SHP77 treated with DMSO at 0.1 percent for 48 hours (cell line): ENCODE data around the gene NRXN3.

Source experiments
- DNase-seq: peaks from one replicate; lab custom pipeline; 2025; lab: John Stamatoyannopoulos, UW

NRXN3 gene

GRCh38 chr14:78933948-78934524 is 763.9 kb downstream of the NRXN3 start:
- DNase-seq: no peak

GRCh38 chr14:78946949-78947348 is 776.8 kb downstream of the NRXN3 start:
- DNase-seq: no peak

- DNase-seq: no peak
These were observed 777.5 kb downstream of the NRXN3 start for GRCh38 chr14:78947681-78948080.

GRCh38 chr14:78950649-78951048 is 780.5 kb downstream of the NRXN3 start:
- no peak for DNase-seq

- no peak for DNase-seq
These were observed 781.4 kb downstream of the NRXN3 start for GRCh38 chr14:78951602-78952001.

- DNase-seq: peak; percentile 2
These were observed 789.6 kb downstream of the NRXN3 start for GRCh38 chr14:78959674-78960264.

- no peak for DNase-seq
These were observed 797.1 kb downstream of the NRXN3 start for GRCh38 chr14:78967111-78967809.

- DNase-seq: no peak
These were observed 798.1 kb downstream of the NRXN3 start for GRCh38 chr14:78968265-78968664.

- DNase-seq: no peak
These were observed 800.5 kb downstream of the NRXN3 start for GRCh38 chr14:78970677-78971076.

GRCh38 chr14:78972440-78972839 is 802.3 kb downstream of the NRXN3 start:
- DNase-seq: no peak

- no peak for DNase-seq
These were observed 804.5 kb downstream of the NRXN3 start for GRCh38 chr14:78974691-78975090.

GRCh38 chr14:78975734-78976133 is 805.6 kb downstream of the NRXN3 start:
- DNase-seq: no peak

GRCh38 chr14:78978896-78979295 is 808.7 kb downstream of the NRXN3 start:
- no peak for DNase-seq

GRCh38 chr14:78982551-78982950 is 812.4 kb downstream of the NRXN3 start:
- DNase-seq: no peak

- DNase-seq: no peak
These were observed 813.0 kb downstream of the NRXN3 start for GRCh38 chr14:78983126-78983525.

- no peak for DNase-seq
These were observed 815.7 kb downstream of the NRXN3 start for GRCh38 chr14:78985668-78986381.

- no peak for DNase-seq
These were observed 816.8 kb downstream of the NRXN3 start for GRCh38 chr14:78986989-78987388.

GRCh38 chr14:78989221-78989620 is 819.0 kb downstream of the NRXN3 start:
- DNase-seq: no peak

- DNase-seq: no peak
These were observed 822.7 kb downstream of the NRXN3 start for GRCh38 chr14:78992867-78993266.

- no peak for DNase-seq
These were observed 827.6 kb downstream of the NRXN3 start for GRCh38 chr14:78997811-78998210.

GRCh38 chr14:79009286-79009685 is 839.1 kb downstream of the NRXN3 start:
- DNase-seq: no peak

- DNase-seq: no peak
These were observed 841.1 kb downstream of the NRXN3 start for GRCh38 chr14:79011091-79011919.
